GM19035 (cell line): ENCODE results near the gene SNX13.
"Not testable (repeated sequence)": the region's sequence is repeated elsewhere in the genome, so short reads cannot be mapped to it uniquely, and the experiment has no call there.

Experiments used
- ATAC-seq: cut with Tn5 transposase; IDR thresholded peaks from one replicate; pipeline ENCODE4 v1.9.1; 2021; ENCODE audit not compliant: unreplicated experiment

Gene SNX13

DNA sequence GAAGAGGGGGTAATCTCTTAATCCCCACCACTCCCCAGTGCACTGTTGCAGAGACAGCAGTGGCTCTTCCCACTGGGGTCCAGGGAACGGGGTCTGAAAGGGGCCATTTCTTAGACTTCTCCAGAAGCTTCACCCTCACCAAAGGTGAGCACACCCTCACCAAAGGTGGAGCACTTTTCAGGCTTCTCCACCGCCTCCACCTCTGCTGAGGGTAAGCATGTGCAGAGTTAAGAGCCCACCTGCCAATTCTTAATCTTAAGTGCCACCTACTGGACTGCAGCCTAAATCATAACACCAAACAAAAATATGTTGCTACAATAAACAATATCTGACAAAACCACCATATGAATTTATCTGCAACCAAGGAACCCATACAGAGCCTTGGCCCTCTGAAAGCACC is 27.0 kb downstream of the SNX13 start:
- no peak for ATAC-seq

DNA sequence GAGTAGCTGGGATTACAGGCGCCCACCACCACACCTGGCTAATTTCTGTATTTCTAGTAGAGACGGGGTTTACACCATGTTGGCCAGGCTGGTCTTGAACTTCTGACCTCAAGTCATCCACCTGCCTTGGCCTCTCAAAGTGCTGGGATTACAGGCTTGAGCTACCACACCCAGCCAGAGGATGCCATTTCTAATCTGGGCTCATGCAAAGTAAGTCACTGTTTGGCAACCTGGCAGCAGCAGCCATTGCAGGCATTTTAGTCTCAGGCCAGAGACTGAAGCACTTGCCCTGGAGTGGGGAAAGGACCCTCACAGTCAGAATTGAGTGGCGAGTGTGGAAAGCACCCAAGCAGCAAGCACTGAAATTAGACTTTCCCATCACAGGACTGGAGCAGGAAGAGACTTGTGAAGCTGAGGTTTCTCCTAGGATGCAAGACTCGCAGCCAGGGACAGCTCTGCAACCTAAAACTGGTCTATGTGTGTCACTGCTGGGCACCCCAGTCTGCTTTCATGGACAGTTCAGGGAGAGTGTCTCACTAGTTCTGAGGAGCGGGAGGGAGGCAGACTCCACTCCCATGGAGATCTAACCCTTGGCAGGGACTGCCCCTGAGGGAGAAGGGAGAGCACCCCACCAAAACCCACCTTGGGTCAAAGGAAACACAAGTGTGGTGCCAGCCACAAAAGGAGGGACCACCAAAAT is 27.6 kb downstream of the SNX13 start:
- no peak for ATAC-seq

- no peak for ATAC-seq
Observed at GRCh38 chr7:17912050-17912449, 28.2 kb downstream of the SNX13 start.

DNA sequence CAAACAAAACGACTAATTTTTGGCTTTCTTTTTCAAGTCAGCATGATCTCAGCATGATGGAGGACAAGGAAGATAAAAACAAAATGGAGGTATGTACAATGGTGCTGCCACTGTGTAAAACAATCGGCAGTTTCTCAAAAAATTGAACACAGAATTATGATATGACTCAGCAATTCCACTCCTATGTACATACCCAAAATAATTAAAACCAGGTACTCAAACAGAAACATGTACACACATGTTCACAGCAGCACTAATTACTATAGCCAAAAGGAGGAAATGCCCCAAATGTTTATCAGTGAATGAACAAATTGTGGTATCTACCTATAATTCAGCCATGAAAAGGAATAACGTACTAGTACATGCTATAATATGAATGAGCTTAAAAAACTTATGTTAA is 29.9 kb downstream of the SNX13 start:
- ATAC-seq = no peak

GRCh38 chr7:17909310-17909709 is 31.0 kb downstream of the SNX13 start:
- ATAC-seq = not testable (repeated sequence)

GRCh38 chr7:17907014-17907413 is 33.3 kb downstream of the SNX13 start:
- ATAC-seq = no peak

DNA sequence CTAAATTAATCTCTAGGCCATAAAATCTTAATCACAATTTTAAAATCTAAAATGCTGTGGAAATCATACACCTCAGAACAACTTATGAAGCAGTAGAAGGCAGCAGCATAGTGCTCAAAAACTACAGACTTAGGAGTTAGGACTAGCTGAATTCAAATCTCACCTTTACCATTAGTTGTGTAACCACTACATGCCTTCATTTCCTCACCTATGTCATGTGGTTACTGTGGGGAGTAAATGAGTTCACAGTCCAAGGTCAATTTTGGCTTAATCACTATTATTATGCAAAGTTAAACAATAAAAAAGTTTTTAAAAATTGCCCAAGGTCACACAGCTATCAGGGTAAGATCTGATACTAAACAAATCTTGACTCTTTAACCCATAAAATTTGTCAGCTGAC is 37.0 kb downstream of the SNX13 start:
- no peak for ATAC-seq

GRCh38 chr7:17902599-17902998 is 37.7 kb downstream of the SNX13 start:
- ATAC-seq = no peak

- ATAC-seq = no peak
Observed at GRCh38 chr7:17900464-17900863, 39.8 kb downstream of the SNX13 start.

GRCh38 chr7:17898111-17898510 is 42.2 kb downstream of the SNX13 start:
- ATAC-seq = no peak

- no peak for ATAC-seq
Observed at GRCh38 chr7:17887286-17887685, 53.0 kb downstream of the SNX13 start.

DNA sequence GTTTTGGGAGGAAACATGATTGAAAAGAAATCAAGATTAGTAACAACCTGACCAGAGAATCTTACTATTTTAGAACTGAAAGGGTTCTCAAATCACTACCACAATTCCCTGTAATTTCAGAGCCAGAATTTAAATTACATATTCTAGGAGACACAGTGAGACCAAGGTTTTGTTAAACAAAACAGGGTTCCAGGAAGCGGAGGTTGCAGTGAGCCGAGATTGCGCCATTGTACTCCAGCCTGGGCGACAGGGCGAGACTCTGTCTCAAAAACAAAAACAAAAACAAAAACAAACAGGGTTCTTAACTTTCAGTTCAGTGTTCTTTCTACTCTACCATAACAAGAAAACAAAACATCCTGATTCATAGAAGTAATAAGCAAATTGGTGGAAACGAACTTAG is 57.6 kb downstream of the SNX13 start:
- no peak for ATAC-seq

- ATAC-seq = no peak
Observed at GRCh38 chr7:17879075-17879661, 61.1 kb downstream of the SNX13 start.

DNA sequence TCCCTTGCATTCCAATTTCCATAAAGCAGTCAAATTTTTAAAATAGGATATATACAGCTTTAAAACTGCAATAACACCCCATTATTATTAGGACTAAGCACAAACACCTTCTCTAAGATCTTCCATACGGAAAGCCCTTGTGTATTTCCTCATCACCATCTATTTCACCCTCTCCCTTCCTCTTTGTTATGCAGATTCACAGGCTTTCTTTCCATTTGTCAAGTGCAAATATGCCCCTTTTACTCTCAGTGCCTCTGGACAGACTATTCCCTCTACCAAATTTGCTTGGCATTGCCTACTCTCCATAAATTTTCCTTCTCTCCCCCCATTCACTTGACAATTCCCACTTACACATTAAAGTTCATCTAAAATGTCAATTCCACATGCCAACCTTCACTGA is 61.7 kb downstream of the SNX13 start:
- ATAC-seq = no peak

DNA sequence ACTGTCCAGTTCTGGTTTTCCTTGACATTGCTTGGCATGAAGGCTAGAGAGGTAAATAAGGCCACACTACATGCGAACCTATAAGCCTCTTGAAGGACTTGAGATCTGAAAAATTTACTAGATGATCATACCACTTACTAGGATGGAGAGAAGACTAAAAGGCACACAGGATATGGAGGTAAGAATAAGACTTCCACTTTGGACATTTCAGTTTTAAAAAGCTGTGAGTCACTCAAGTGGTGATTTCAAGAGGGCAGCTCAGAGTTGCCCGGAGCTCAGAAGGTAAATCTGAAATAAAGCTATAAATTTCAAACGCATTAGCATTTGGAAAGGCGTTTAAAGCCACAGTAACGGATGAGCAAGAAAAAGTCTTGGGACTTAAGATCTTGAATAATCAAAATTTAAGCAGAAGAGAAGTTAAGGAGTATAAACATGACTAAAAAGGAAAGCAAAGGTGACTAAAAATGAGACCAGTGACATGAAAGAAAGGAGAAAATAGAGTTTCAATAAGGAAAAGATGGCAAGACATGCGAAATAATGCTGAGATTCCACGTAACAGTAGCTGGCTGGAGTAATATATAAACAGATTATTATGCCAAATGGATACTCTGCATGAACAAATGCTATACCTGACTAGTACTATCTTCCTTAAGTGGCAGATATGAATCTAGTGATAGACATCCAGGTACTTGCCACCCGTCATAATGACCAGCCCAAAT is 68.3 kb downstream of the SNX13 start:
- ATAC-seq = no peak

DNA sequence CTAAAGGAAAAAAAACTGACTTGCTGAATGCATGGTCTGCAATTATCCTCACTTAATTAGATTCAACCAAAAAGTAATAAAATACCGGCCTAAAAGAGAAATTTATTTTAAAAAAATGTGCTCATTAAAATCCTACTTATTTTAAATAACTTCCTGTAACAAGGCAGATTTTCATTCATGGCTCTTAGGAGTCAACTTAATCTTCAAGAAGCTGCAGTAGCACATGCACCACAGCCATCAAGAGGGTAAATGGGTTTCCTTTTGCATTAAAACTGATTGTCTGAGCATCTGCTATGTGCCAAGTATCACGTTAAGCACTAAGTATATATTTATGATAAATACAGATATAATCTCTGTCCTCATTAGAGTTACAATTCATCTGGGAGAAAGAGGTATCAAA is 69.9 kb downstream of the SNX13 start:
- no peak for ATAC-seq

DNA sequence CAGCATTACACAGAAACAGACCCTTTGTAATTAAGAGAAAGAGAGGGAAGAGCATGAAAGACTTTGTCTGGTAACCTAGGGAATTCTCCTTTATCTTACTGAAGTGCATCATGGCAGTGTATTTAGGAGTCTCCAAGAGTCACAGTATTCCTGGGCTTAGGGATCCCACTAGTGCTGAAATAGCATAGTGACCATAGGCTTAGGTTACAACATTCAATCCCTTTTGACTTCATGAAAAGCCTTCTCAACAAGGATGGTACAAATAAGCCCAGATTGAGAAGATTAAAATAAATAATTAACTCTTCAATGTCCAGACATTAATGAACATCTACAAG is 76.5 kb downstream of the SNX13 start:
- ATAC-seq = no peak

- ATAC-seq = no peak
Observed at GRCh38 chr7:17863095-17863808, 77.0 kb downstream of the SNX13 start.

- ATAC-seq = no peak
Observed at GRCh38 chr7:17856251-17856650, 84.0 kb downstream of the SNX13 start.

- peak; percentile 33 for ATAC-seq
Observed at GRCh38 chr7:17855202-17855601, 85.1 kb downstream of the SNX13 start.

DNA sequence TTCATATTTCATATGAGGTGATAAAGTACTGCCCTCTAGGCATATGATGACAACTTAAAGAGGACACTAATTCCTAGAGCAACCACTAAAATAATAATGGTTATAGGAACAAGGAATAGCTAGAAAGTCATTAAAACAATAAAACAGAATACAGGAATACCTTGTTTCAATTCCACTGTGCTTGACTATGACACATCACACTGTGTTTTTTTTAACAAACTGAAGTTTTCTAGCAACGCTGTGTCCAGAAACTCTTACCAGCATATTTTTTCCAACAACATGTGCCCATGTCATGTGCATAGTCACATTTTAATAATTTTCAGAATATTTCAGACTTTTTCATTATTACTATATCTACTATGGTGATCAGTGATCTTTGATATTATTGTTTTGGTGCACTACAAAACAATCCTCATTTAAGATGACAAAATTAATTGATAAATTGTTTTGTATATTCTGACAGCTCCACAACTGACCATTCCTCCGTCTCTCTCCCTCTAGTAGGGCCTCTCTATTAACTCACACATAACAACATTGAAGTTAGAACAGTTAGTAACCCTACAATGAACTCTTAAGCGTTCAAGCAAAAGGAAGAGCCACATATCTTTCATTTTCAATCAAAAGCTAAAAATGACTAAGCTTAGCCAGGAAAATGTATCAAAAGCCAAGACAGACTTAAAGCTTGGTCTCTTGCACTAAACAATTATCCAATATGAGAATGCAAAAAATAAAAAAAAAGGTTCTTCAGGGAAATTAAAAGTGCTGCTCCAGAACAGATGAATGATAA is 85.8 kb downstream of the SNX13 start:
- peak; percentile 52 for ATAC-seq
